Measurements from ENCODE around the gene PDZD2. TPM values are rescaled to one million over a fixed set of nuclear protein-coding genes. Genes with fewer than 3 reads are reported as not detected.

PDZD2 gene
- total RNA-seq, 4 donors from 2014 or later = 6.2 to 21.4 (median 11.8) TPM

DNA sequence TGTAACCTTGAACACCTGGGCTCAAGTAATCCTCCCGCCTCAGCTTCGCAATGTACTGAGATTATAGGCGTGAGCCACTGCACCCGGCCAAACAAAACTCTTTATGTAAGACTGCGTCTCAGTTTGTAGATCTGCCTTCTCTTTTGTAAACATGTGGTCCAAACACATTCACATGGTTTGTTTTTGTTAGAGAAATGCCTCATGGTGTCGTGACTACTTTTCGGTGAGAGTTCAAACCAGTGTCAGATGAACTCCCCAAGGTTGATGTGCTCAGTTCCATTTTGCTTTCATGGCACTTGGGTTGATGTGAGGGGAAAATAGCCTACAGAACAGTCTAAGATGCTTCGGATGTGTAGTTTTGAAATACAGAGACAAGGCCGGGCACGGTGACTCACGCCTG, 303.6 kb downstream of the PDZD2 start:
- no peaks in the 10 kb centered on the region for H3K9me3 ChIP-seq
- TF ChIP-seq, protein P1, sequence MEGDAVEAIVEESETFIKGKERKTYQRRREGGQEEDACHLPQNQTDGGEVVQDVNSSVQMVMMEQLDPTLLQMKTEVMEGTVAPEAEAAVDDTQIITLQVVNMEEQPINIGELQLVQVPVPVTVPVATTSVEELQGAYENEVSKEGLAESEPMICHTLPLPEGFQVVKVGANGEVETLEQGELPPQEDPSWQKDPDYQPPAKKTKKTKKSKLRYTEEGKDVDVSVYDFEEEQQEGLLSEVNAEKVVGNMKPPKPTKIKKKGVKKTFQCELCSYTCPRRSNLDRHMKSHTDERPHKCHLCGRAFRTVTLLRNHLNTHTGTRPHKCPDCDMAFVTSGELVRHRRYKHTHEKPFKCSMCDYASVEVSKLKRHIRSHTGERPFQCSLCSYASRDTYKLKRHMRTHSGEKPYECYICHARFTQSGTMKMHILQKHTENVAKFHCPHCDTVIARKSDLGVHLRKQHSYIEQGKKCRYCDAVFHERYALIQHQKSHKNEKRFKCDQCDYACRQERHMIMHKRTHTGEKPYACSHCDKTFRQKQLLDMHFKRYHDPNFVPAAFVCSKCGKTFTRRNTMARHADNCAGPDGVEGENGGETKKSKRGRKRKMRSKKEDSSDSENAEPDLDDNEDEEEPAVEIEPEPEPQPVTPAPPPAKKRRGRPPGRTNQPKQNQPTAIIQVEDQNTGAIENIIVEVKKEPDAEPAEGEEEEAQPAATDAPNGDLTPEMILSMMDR (IDR thresholded peaks at IDR 0.05) = no peak
- no peak for TF ChIP-seq POLR2A (IDR thresholded peaks at IDR 0.05)
- no peak overlapping the region for H3K27ac ChIP-seq
- DNase-seq = no peak
- H3K27me3 ChIP-seq = no peaks in the 10 kb centered on the region
- no peaks in the 10 kb centered on the region for H3K36me3 ChIP-seq
- peaks cover 0 to 2% of the 10 kb centered on the region in 2 donors for H3K4me1 ChIP-seq
- H3K4me3 ChIP-seq = no peak overlapping the region
- intact Hi-C loops (cut with DNase I; ENCODE audit: low total_unique reads) = no loop called here

DNA sequence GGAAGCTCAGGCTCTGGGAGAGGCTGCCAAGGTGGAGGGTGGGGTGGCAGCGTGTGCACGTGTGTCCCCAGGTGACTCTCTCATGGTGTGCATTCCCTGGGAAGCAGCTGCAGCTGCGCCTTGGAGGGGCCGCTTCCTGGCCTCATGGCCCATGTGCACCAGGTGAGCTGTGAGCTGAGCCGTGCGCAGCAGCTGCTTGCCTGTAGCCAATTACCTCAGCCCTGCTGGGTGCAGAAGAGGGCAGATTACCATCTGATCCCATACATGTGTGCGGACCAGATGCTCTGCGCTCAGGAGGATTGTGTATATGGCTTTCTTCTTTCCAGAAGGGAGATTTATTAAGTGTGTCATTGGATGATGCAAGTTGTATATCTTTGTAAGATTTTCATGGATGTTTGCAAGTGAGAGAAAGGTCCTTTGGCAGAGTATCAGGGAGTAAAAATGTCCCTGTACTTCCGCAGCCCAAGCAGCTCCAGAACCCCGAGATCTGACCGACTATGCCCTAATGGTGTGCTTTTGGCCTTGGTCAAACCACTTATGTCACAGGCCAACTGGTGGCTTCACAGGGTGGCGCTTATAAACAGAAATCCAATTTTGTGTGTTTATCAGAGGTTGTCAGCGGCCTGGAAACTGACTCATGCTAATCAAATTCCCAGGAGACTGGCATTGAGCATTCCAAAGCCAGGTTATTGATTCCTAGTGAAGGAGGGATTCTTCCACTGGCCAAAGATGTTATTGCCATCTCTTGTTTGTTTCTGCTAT, 305.9 kb downstream of the PDZD2 start:
- peaks cover 6 to 9% of the 10 kb centered on the region in 2 donors for H3K4me1 ChIP-seq
- H3K27ac ChIP-seq = no peak overlapping the region
- no peaks in the 10 kb centered on the region for H3K36me3 ChIP-seq

DNA sequence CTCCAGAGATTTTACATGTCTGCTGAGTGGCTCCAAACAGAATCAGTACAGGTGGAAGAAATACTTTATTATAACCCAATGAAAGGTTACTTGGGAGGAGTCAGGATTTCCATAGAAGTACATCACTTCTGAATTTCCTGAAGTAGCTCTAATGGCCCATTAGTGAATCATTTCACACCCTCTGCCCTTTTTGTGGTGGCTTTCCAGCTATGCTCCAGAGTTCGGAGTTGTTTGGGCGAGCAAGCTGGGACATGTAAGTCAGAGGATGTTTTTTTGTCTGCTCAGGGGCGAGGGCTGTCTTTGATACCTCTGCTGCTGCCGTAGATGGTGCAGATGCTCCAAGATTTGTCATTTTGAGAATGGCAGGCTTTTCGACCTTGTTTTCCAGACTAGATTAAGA, 309.1 kb downstream of the PDZD2 start:
- intact Hi-C loops (cut with DNase I; ENCODE audit: low total_unique reads) = no loop called here
- H3K9me3 ChIP-seq = no peaks in the 10 kb centered on the region
- H3K4me3 ChIP-seq = no peak overlapping the region
- no peaks in the 10 kb centered on the region for H3K27me3 ChIP-seq
- peak overlapping the region; percentile 48 to 62 for H3K27ac ChIP-seq
- no peak for DNase-seq
- no peaks in the 10 kb centered on the region for H3K36me3 ChIP-seq
- TF ChIP-seq, protein P1 (IDR thresholded peaks at IDR 0.05) = no peak
- TF ChIP-seq POLR2A (IDR thresholded peaks at IDR 0.05) = no peak
- peaks cover 6 to 14% of the 10 kb centered on the region in 2 donors for H3K4me1 ChIP-seq

More for the DNA sequence above, 305.9 kb downstream of the PDZD2 start:
- Histone ChIP-seq H3K4me3 (no peak overlapping the region), H3K9me3 (no peaks in the 10 kb centered on the region), H3K27me3 (no peaks in the 10 kb centered on the region)
- TF ChIP-seq, protein P1 (IDR thresholded peaks at IDR 0.05) = no peak
- no peak for TF ChIP-seq POLR2A (IDR thresholded peaks at IDR 0.05)
- DNase-seq = no peak
- intact Hi-C loops (cut with DNase I; ENCODE audit: low total_unique reads) = no loop called here

DNA sequence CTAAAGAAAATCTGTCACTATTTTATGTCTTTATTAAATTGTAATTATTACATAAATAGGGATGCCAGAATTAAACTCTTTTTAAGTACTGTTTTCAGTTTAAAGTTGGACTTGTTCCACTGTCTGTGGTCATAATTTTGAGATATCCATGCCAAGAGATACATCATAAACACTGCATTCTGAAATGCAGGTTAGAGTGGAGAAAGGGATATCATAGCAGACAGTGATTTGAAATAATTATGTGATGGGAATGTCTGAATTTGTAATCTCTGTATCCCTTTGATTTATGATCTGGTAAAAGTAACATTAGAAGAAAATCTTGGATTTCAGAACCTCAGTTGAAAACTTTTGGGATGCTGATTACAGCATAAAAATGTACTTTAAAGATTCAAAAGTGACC, 313.1 kb downstream of the PDZD2 start:
- Histone ChIP-seq H3K9me3 (no peaks in the 10 kb centered on the region), H3K4me1 (peaks cover 6 to 24% of the 10 kb centered on the region in 2 donors), H3K36me3 (no peaks in the 10 kb centered on the region), H3K4me3 (no peak overlapping the region), H3K27me3 (no peaks in the 10 kb centered on the region), H3K27ac (peak overlapping the region; percentile 2 to 67)
- DNase-seq = no peak
- TF ChIP-seq, protein P1 (IDR thresholded peaks at IDR 0.05) = no peak
- TF ChIP-seq POLR2A (IDR thresholded peaks at IDR 0.05) = no peak
- intact Hi-C loops (cut with DNase I; ENCODE audit: low total_unique reads) = no loop called here

DNA sequence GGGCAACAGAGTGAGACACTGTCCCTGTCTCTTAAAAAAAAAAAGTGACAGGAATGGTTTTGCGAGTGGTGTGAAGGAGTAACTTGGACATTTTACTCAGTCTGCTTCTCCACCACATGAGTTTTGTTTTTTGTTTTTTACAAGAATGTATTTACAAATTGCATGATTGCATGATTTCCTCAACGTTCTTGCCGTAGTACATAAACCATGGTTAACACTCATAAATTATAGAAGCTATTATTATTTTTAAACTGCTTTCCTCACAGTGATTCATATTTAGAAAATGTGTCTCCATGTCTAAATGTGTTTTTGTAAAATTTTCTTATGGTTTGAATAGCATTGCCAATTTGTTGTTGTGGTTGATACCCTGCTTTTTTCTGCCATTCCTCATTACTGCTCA, 315.2 kb downstream of the PDZD2 start:
- Histone ChIP-seq H3K4me1 (peaks cover 0 to 18% of the 10 kb centered on the region in 2 donors), H3K27me3 (no peaks in the 10 kb centered on the region), H3K4me3 (no peak overlapping the region), H3K36me3 (no peaks in the 10 kb centered on the region), H3K27ac (peak overlapping the region; percentile 64 to 67), H3K9me3 (no peaks in the 10 kb centered on the region)
- intact Hi-C loops (cut with DNase I; ENCODE audit: low total_unique reads) = no loop called here
- DNase-seq = no peak
- no peak for TF ChIP-seq POLR2A (IDR thresholded peaks at IDR 0.05)
- TF ChIP-seq, protein P1 (IDR thresholded peaks at IDR 0.05) = no peak
